ENCODE measurements around the gene STARD5. TPM values are rescaled to one million over a fixed set of nuclear protein-coding genes. Genes with fewer than 3 reads are reported as not detected.

The STARD5 gene
- total RNA-seq, 4 donors from 2014 or later = 2.7 to 8.0 (median 5.0) TPM

- ATAC-seq (ENCODE audit: low FRiP score) (no peak), DNase-seq (ENCODE audit: low spot score) (no peak)
- no peak for TF ChIP-seq CTCF (IDR thresholded peaks at IDR 0.05)
Measured at GRCh38 chr15:81294516-81294880, 29.4 kb downstream of the STARD5 start.

- ATAC-seq (ENCODE audit: low FRiP score) (no peak), DNase-seq (ENCODE audit: low spot score) (no peak)
- TF ChIP-seq CTCF (IDR thresholded peaks at IDR 0.05) = no peak
Measured at GRCh38 chr15:81293728-81294515, 30.0 kb downstream of the STARD5 start.

GRCh38 chr15:81292523-81293001 lies 31.4 kb downstream of the STARD5 start:
- no peak for TF ChIP-seq CTCF (IDR thresholded peaks at IDR 0.05)
- DNase-seq (ENCODE audit: low spot score) = no peak
- ATAC-seq (ENCODE audit: low FRiP score) = no peak

- no peak for DNase-seq (ENCODE audit: low spot score)
- no peak for TF ChIP-seq CTCF (IDR thresholded peaks at IDR 0.05)
- no peak for ATAC-seq (ENCODE audit: low FRiP score)
Measured at GRCh38 chr15:81291916-81292522, 31.9 kb downstream of the STARD5 start.

GRCh38 chr15:81289910-81290309 lies 34.0 kb downstream of the STARD5 start:
- no peak for DNase-seq (ENCODE audit: low spot score)
- no peak for ATAC-seq (ENCODE audit: low FRiP score)
- no peak for TF ChIP-seq CTCF (IDR thresholded peaks at IDR 0.05)

- ATAC-seq (ENCODE audit: low FRiP score) (no peak), DNase-seq (ENCODE audit: low spot score) (no peak)
- TF ChIP-seq CTCF (IDR thresholded peaks at IDR 0.05) = no peak
Measured at GRCh38 chr15:81288616-81289015, 35.3 kb downstream of the STARD5 start.

GRCh38 chr15:81288040-81288439 lies 35.9 kb downstream of the STARD5 start:
- no peak for ATAC-seq (ENCODE audit: low FRiP score)
- DNase-seq (ENCODE audit: low spot score) = no peak
- TF ChIP-seq CTCF (IDR thresholded peaks at IDR 0.05) = no peak

Data from omental fat pad (tissue), 4 donors.